GM12878 (cell line): Measurements from ENCODE around the gene TMBIM6. TPM values are rescaled to one million over a fixed set of nuclear protein-coding genes. Genes with fewer than 3 reads are reported as not detected.
"Not testable (repeated sequence)": the region's sequence is repeated elsewhere in the genome, so short reads cannot be mapped to it uniquely, and the experiment has no call there.

Source experiments
- ATAC-seq: fragments of 200-7000 bp; cut with Tn5 transposase; 3 replicates; pipeline ENCODE4 v1.9.1; 2020; ENCODE audit warnings: mild to moderate bottlenecking, moderate library complexity
- BruUV-seq: library from RNA; stranded (reverse); fragments of 400-500 nt; replicated peaks from 2 replicates; lab custom pipeline; 2021; lab: Mats Ljungman, UMichigan
- CTCF ChIA-PET: fragments of 300-600 bp; sonication (Branson Sonifier 250); formaldehyde crosslinking; extraction: SDS; loops from one replicate; lab custom pipeline; 2021; ENCODE audit warnings: inconsistent platforms; lab: Yijun Ruan, JAX
- POLR2A ChIA-PET: fragments of 350-600 bp; formaldehyde crosslinking; extraction: SDS; loops from one replicate; lab custom pipeline; 2021; ENCODE audit warnings: inconsistent platforms; lab: Charles Lee
- RAD21 ChIA-PET: fragments of 300-600 bp; sonication (Branson Sonifier 250); formaldehyde crosslinking; loops from one replicate; lab custom pipeline; 2023; ENCODE audit warnings: antibody characterized with exemption; ENCODE audit not compliant: unreplicated experiment; lab: Charles Lee
- SMC1A ChIA-PET: fragments of 300-600 bp; sonication (Branson Sonifier 250); formaldehyde crosslinking; loops from one replicate; lab custom pipeline; 2023; ENCODE audit not compliant: unreplicated experiment, uncharacterized antibody; lab: Charles Lee
- DNase-seq: peaks from one replicate; pipeline ENCODE4 v3.0.0-alpha.2; 2011; ENCODE audit warnings: low read depth, low spot score
- FAIRE-seq: peaks from 3 replicates; lab custom pipeline; 2011; peaks lifted over from hg19 to GRCh38; lab: Jason Lieb, UNC
- H2AFZ ChIP-seq: 2 replicates; pipeline ENCODE4 v1.6.0; 2011; ENCODE audit warnings: low read depth, low read length, control low read depth; ENCODE audit not compliant: control insufficient read depth
- H3K27ac ChIP-seq: 2 replicates; pipeline ENCODE4 v1.5.1; 2011; ENCODE audit warnings: control low read depth; ENCODE audit not compliant: control insufficient read depth, insufficient read depth
- H3K27me3 ChIP-seq, 2 experiments: replicated peaks in 1 of 2; 2 replicates each; pipeline versions ENCODE4 v1.6.0 to v1.6.1; 2011; ENCODE audit warnings: low read length in 1 of 2; ENCODE audit not compliant: control insufficient read depth in 2 of 2, insufficient read depth in 2 of 2
- H3K36me3 ChIP-seq, 2 experiments: 2 replicates each; pipeline ENCODE4 v1.5.1; 2011; ENCODE audit warnings: low read length in 1 of 2; ENCODE audit not compliant: control insufficient read depth in 2 of 2, insufficient read depth in 2 of 2
- H3K4me1 ChIP-seq: 2 replicates; pipeline ENCODE4 v1.6.1; 2011; ENCODE audit warnings: mild to moderate bottlenecking, low read length, moderate library complexity, mixed read lengths; ENCODE audit not compliant: control insufficient read depth, insufficient read depth
- H3K4me2 ChIP-seq: 2 replicates; pipeline ENCODE4 v1.6.0; 2011; ENCODE audit warnings: control low read depth; ENCODE audit not compliant: control insufficient read depth, insufficient read depth
- H3K4me3 ChIP-seq: fragments of 200-600 bp; sonication (generic); 2 replicates; pipeline ENCODE4 v1.5.1; 2016
- H3K79me2 ChIP-seq: 2 replicates; pipeline ENCODE4 v1.6.0; 2011; ENCODE audit warnings: low read length; ENCODE audit not compliant: control insufficient read depth, insufficient read depth
- H3K9ac ChIP-seq: 2 replicates; pipeline ENCODE4 v1.8.0; 2011; ENCODE audit warnings: low read length, control low read depth, mixed read lengths; ENCODE audit not compliant: control insufficient read depth, insufficient read depth
- H3K9me3 ChIP-seq: replicated peaks from 3 replicates; pipeline ENCODE4 v1.5.1; 2011; ENCODE audit warnings: mild to moderate bottlenecking, low read length; ENCODE audit not compliant: control insufficient read depth, insufficient read depth
- H4K20me1 ChIP-seq: 2 replicates; pipeline ENCODE4 v1.6.0; 2011; ENCODE audit not compliant: control insufficient read depth, insufficient read depth
- HDAC6 ChIP-seq: fragments of 200-600 bp; sonication (generic); IDR thresholded peaks from one replicate; pipeline ENCODE4 v1.8.0; 2017; ENCODE audit warnings: antibody characterized with exemption; ENCODE audit not compliant: unreplicated experiment
- NFIC ChIP-seq: IDR thresholded peaks from 2 replicates; pipeline ENCODE4 v1.6.1; 2012; ENCODE audit warnings: low read depth, mild to moderate bottlenecking, inconsistent platforms, low read length, moderate library complexity
- NFYA ChIP-seq: IDR thresholded peaks from 2 replicates; pipeline ENCODE4 v1.6.1; 2011; ENCODE audit warnings: low read depth, mild to moderate bottlenecking, low read length, improper control_type of control experiment, borderline replicate concordance
- WGBS: methylation state at CpG from one replicate; pipeline ENCODE4 v1.1.6; 2016; ENCODE audit warnings: low lambda C conversion rate; ENCODE audit not compliant: insufficient replicate concordance, insufficient coverage; ENCODE audit errors: missing lambda C conversion rate; 5-methylcytosine and 5-hydroxymethylcytosine counted together
- in situ Hi-C: fragments of 300-500 bp; cut with MboI; formaldehyde crosslinking; loops from 9 replicates; pipeline ENCODE4 v1.14.3; 2018; ENCODE audit warnings: mixed read lengths
- intact Hi-C: fragments of 100-400 bp; cut with micrococcal nuclease; formaldehyde crosslinking; loops from one replicate; pipeline ENCODE4 v1.14.2; 2022; ENCODE audit not compliant: unreplicated experiment
- polyA plus RNA-seq, 11 experiments: library from polyadenylated mRNA; depleted of rRNA in 4 of 11; unstranded in 6 of 11; stranded (reverse) in 5 of 11; fragments of >200 nt; fragmentation: Nextera tagmentation in 4 of 11; fragmentation: Illumina TruSeq in 1 of 11; extraction: Ambion mirVana in 4 of 11; extraction: Trizol in 1 of 11; gene quantifications; 1 replicate in 1 of 11; 2 replicates in 10 of 11; pipeline versions ENCODE4 v1.2.1 to v1.2.3, GENCODE V29; 2011 to 2016; ENCODE audit warnings: inconsistent platforms in 2 of 11, missing spikeins in 2 of 11, low read depth in 1 of 11
- total RNA-seq, 4 experiments: library from RNA; depleted of rRNA in 3 of 4; stranded (reverse); fragments of >200 nt in 3 of 4; fragmentation: Illumina TruSeq in 1 of 4; extraction: Trizol in 1 of 4; gene quantifications; 2 replicates each; pipeline versions ENCODE4 v1.2.1 to v1.2.3, GENCODE V29; 2013 to 2021
- TF ChIP-seq, protein P1 (sequence below): fragments of 450-650 bp; IDR thresholded peaks from 2 replicates; pipeline ENCODE4 v1.6.1; 2017; ENCODE audit warnings: mild to moderate bottlenecking, moderate library complexity
- TF ChIP-seq, protein P2 (sequence below): fragments of 150-350 bp; IDR thresholded peaks from 2 replicates; pipeline ENCODE4 v1.6.1; 2016; ENCODE audit warnings: low read depth, low read length

Gene TMBIM6
- total and polyA plus RNA-seq, 10 of the 15 experiments (the other 5 are each of a cell fraction or from before 2014, with no cell fraction given), result 224 to 1,192 (median 379) TPM

DNA sequence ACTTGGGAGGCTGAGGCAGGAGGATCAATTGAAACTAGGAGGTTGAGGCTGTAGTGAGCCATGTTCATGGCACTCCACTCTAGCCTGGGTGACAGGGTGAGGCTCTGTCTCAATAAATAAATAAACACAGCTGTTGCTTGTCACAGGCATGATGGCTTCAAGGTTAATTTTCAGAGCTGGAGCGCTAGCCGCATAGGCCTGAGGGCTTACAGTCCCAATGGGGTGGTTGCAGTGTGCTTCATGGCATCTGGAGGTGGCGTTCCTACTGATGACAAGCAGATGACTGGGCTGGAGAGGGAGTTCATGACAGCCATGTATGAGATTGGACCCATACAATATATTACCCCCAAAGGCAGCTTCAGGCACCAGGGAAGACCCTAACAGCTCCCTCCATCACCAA is 32.5 kb upstream of the TMBIM6 start (continued):
- TF ChIP-seq, protein P1, sequence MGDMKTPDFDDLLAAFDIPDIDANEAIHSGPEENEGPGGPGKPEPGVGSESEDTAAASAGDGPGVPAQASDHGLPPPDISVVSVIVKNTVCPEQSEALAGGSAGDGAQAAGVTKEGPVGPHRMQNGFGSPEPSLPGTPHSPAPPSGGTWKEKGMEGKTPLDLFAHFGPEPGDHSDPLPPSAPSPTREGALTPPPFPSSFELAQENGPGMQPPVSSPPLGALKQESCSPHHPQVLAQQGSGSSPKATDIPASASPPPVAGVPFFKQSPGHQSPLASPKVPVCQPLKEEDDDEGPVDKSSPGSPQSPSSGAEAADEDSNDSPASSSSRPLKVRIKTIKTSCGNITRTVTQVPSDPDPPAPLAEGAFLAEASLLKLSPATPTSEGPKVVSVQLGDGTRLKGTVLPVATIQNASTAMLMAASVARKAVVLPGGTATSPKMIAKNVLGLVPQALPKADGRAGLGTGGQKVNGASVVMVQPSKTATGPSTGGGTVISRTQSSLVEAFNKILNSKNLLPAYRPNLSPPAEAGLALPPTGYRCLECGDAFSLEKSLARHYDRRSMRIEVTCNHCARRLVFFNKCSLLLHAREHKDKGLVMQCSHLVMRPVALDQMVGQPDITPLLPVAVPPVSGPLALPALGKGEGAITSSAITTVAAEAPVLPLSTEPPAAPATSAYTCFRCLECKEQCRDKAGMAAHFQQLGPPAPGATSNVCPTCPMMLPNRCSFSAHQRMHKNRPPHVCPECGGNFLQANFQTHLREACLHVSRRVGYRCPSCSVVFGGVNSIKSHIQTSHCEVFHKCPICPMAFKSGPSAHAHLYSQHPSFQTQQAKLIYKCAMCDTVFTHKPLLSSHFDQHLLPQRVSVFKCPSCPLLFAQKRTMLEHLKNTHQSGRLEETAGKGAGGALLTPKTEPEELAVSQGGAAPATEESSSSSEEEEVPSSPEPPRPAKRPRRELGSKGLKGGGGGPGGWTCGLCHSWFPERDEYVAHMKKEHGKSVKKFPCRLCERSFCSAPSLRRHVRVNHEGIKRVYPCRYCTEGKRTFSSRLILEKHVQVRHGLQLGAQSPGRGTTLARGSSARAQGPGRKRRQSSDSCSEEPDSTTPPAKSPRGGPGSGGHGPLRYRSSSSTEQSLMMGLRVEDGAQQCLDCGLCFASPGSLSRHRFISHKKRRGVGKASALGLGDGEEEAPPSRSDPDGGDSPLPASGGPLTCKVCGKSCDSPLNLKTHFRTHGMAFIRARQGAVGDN, result no peak
- TF ChIP-seq NFYA (no peak), HDAC6 (no peak), NFIC (no peak)
- TF ChIP-seq, protein P2, sequence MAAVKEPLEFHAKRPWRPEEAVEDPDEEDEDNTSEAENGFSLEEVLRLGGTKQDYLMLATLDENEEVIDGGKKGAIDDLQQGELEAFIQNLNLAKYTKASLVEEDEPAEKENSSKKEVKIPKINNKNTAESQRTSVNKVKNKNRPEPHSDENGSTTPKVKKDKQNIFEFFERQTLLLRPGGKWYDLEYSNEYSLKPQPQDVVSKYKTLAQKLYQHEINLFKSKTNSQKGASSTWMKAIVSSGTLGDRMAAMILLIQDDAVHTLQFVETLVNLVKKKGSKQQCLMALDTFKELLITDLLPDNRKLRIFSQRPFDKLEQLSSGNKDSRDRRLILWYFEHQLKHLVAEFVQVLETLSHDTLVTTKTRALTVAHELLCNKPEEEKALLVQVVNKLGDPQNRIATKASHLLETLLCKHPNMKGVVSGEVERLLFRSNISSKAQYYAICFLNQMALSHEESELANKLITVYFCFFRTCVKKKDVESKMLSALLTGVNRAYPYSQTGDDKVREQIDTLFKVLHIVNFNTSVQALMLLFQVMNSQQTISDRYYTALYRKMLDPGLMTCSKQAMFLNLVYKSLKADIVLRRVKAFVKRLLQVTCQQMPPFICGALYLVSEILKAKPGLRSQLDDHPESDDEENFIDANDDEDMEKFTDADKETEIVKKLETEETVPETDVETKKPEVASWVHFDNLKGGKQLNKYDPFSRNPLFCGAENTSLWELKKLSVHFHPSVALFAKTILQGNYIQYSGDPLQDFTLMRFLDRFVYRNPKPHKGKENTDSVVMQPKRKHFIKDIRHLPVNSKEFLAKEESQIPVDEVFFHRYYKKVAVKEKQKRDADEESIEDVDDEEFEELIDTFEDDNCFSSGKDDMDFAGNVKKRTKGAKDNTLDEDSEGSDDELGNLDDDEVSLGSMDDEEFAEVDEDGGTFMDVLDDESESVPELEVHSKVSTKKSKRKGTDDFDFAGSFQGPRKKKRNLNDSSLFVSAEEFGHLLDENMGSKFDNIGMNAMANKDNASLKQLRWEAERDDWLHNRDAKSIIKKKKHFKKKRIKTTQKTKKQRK, result no peak
- TF ChIP-seq, all 136 proteins: peak for 0

GRCh38 chr12:49713952-49714351 is 27.4 kb upstream of the TMBIM6 start:
- in situ Hi-C loops, H3K9me3 ChIP-seq, H3K4me1 ChIP-seq, H3K27ac ChIP-seq, intact Hi-C loops, H4K20me1 ChIP-seq, DNase-seq, BruUV-seq, H3K4me3 ChIP-seq, POLR2A ChIA-PET, H3K27me3 ChIP-seq, H3K9ac ChIP-seq, H3K36me3 ChIP-seq, FAIRE-seq, H2AFZ ChIP-seq, RAD21 ChIA-PET, H3K79me2 ChIP-seq, H3K4me2 ChIP-seq, ATAC-seq: not testable (repeated sequence)
- CTCF ChIA-PET, result interaction anchor here (0.9 to 17.7 kb wide), 2 partner anchors 64 to 73 kb away, joined by 3 to 486 read pairs; no protein-coding TSS in a partner anchor
- 69% methylated on average over 3 of the region's 3 CpGs for WGBS
- SMC1A ChIA-PET, result interaction anchor here (1.0 to 13.8 kb wide), 3 partner anchors 38 to 75 kb away, joined by 3 to 191 read pairs (median 4); no protein-coding TSS in a partner anchor
